Endothelial cell of umbilical vein (primary cell): ENCODE results near the gene LPP. TPM values are rescaled to one million over a fixed set of nuclear protein-coding genes. Genes with fewer than 3 reads are reported as not detected.

Experiments
- BruUV-seq: library from RNA; stranded (reverse); fragments of 400-500 nt; replicated peaks from 2 replicates; lab custom pipeline; 2021; lab: Mats Ljungman, UMichigan
- CTCF ChIA-PET: fragments of 300-600, 350-600 bp; sonication (Branson Sonifier 250); formaldehyde crosslinking; loops from one replicate; lab custom pipeline; 2021; ENCODE audit warnings: antibody characterized with exemption, inconsistent platforms; lab: Charles Lee
- POLR2A ChIA-PET: fragments of 300-600, 350-600 bp; sonication (Branson Sonifier 250); formaldehyde crosslinking; loops from one replicate; lab custom pipeline; 2021; ENCODE audit warnings: antibody characterized with exemption, inconsistent platforms; lab: Charles Lee
- DNase-seq: peaks from one replicate; pipeline ENCODE4 v3.0.0-alpha.2; 2011; ENCODE audit warnings: low read depth, low spot score
- FAIRE-seq: peaks from 2 replicates; lab custom pipeline; 2011; peaks lifted over from hg19 to GRCh38; lab: Jason Lieb, UNC
- H2AFZ ChIP-seq: 2 replicates; pipeline ENCODE4 v1.6.0; 2012; ENCODE audit warnings: low read depth, low read length, control low read depth, inconsistent platforms
- H3K27ac ChIP-seq: 2 replicates; pipeline ENCODE4 v1.5.1; 2011; ENCODE audit warnings: low read depth, mild to moderate bottlenecking, control low read depth, low read length, moderate library complexity; ENCODE audit not compliant: insufficient read depth
- H3K27me3 ChIP-seq, 2 experiments: 2 replicates each; pipeline versions ENCODE4 v1.6.0 to v1.6.1; 2011; ENCODE audit warnings: low read length in 2 of 2, mixed read lengths in 1 of 2; ENCODE audit not compliant: control insufficient read depth in 2 of 2, insufficient read depth in 2 of 2
- H3K36me3 ChIP-seq, 2 experiments: 2 replicates in 1 of 2; 3 replicates in 1 of 2; pipeline ENCODE4 v1.5.1; 2011; ENCODE audit warnings: low read length in 2 of 2, mild to moderate bottlenecking in 1 of 2, moderate library complexity in 1 of 2; ENCODE audit not compliant: control insufficient read depth in 2 of 2, insufficient read depth in 2 of 2; ENCODE audit errors: extremely low read depth in 1 of 2
- H3K4me1 ChIP-seq: 3 replicates; pipeline ENCODE4 v1.5.1; 2011; ENCODE audit warnings: mild to moderate bottlenecking, low read length; ENCODE audit not compliant: control insufficient read depth, insufficient read depth; ENCODE audit errors: extremely low read depth
- H3K4me2 ChIP-seq: 2 replicates; pipeline ENCODE4 v1.6.1; 2011; ENCODE audit warnings: low read length, control low read depth, mixed read lengths; ENCODE audit not compliant: insufficient read depth
- H3K4me3 ChIP-seq, 3 experiments: fragments of 200-600 bp in 1 of 3; sonication (generic), shearing (Covaris generic) in 1 of 3; replicated peaks in 1 of 3; 2 replicates each; pipeline ENCODE4 v1.5.1; 2011 to 2016; ENCODE audit warnings: control low read depth in 3 of 3, low read length in 3 of 3, mild to moderate bottlenecking in 2 of 3, inconsistent platforms in 1 of 3, low read depth in 1 of 3, moderate library complexity in 1 of 3; ENCODE audit not compliant: insufficient read depth in 1 of 3
- H3K79me2 ChIP-seq: 2 replicates; pipeline ENCODE4 v1.6.0; 2012; ENCODE audit warnings: low read length, inconsistent platforms; ENCODE audit not compliant: control insufficient read depth, insufficient read depth
- H3K9ac ChIP-seq: replicated peaks from 2 replicates; pipeline ENCODE3; 2011; ENCODE audit warnings: low read length, control low read depth; ENCODE audit not compliant: insufficient read depth; ENCODE audit errors: extremely low read depth
- H3K9me1 ChIP-seq: replicated peaks from 3 replicates; pipeline ENCODE4 v1.6.0; 2011; ENCODE audit warnings: mild to moderate bottlenecking, low read length; ENCODE audit not compliant: control insufficient read depth, insufficient read depth; ENCODE audit errors: extremely low read depth
- H3K9me3 ChIP-seq: replicated peaks from 2 replicates; pipeline ENCODE4 v1.5.1; 2012; ENCODE audit warnings: low read length, inconsistent platforms; ENCODE audit not compliant: control insufficient read depth, insufficient read depth
- H4K20me1 ChIP-seq: replicated peaks from 2 replicates; pipeline ENCODE3; 2011; ENCODE audit warnings: mild to moderate bottlenecking, low read length; ENCODE audit not compliant: control insufficient read depth, insufficient read depth; ENCODE audit errors: extremely low read depth
- EZH2 ChIP-seq: IDR thresholded peaks from 2 replicates; pipeline ENCODE4 v1.6.1; 2012; ENCODE audit warnings: borderline replicate concordance, low read depth, mild to moderate bottlenecking, moderate library complexity, low read length, inconsistent platforms; ENCODE audit not compliant: severe bottlenecking
- FOS ChIP-seq: IDR thresholded peaks from 2 replicates; pipeline ENCODE4 v1.6.1; 2011; ENCODE audit warnings: mild to moderate bottlenecking, low read length, moderate library complexity, borderline replicate concordance; ENCODE audit not compliant: insufficient read depth
- GATA2 ChIP-seq: IDR thresholded peaks from 2 replicates; pipeline ENCODE4 v1.7.0; 2011; ENCODE audit warnings: low read depth, mild to moderate bottlenecking, moderate library complexity, mixed read lengths, low read length; ENCODE audit not compliant: insufficient read length, insufficient read depth
- JUN ChIP-seq: IDR thresholded peaks from 2 replicates; pipeline ENCODE4 v1.6.1; 2011; ENCODE audit warnings: borderline replicate concordance, low read depth; ENCODE audit not compliant: insufficient read length, insufficient read depth
- MAX ChIP-seq: IDR thresholded peaks from 2 replicates; pipeline ENCODE4 v1.6.1; 2011; ENCODE audit not compliant: insufficient read depth, insufficient read length
- MYC ChIP-seq: IDR thresholded peaks from one replicate; pipeline ENCODE4 v1.6.1; 2011; ENCODE audit warnings: mild to moderate bottlenecking, low read depth, low read length
- POLR2A ChIP-seq: IDR thresholded peaks from 2 replicates; pipeline ENCODE4 v1.6.1; 2012; ENCODE audit warnings: low read depth, mild to moderate bottlenecking, control low read depth, low read length
- POLR2AphosphoS5 ChIP-seq: IDR thresholded peaks from 2 replicates; pipeline ENCODE4 v1.6.1; 2012; ENCODE audit warnings: low read depth, mild to moderate bottlenecking, control low read depth, low read length, moderate library complexity; ENCODE audit not compliant: insufficient read depth
- dilution Hi-C: fragments of 300-500 bp; cut with MboI; formaldehyde crosslinking; loops from one replicate; pipeline ENCODE4 v1.15.0; 2019; ENCODE audit warnings: low sequenced_read_pairs; ENCODE audit not compliant: extremely low pct_ligation_motif_present
- intact Hi-C: fragments of 100-400 bp; cut with micrococcal nuclease; formaldehyde crosslinking; loops from one replicate; pipeline ENCODE4 v1.10.0; 2022
- polyA plus RNA-seq, 4 experiments: library from polyadenylated mRNA; depleted of rRNA in 3 of 4; stranded (reverse) in 3 of 4; unstranded in 1 of 4; fragments of >200 nt; gene quantifications; 2 replicates each; pipeline versions ENCODE4 v1.2.1 to v1.2.3, GENCODE V29; 2011 to 2012; ENCODE audit warnings: missing spikeins in 1 of 4
- total RNA-seq: library from RNA; stranded (reverse); gene quantifications from 2 replicates; pipeline ENCODE4 v1.2.3, GENCODE V29; 2021
- TF ChIP-seq, protein P1 (sequence below), 2 donors: IDR thresholded peaks; 1 replicate in 1 of 2; 2 replicates in 1 of 2; pipeline ENCODE4 v1.5.1; 2011; ENCODE audit warnings: low read length in 2 of 2, mild to moderate bottlenecking in 2 of 2, moderate library complexity in 2 of 2, control low read depth in 1 of 2, inconsistent platforms in 1 of 2, low read depth in 1 of 2; ENCODE audit not compliant: insufficient read depth in 1 of 2; ENCODE audit errors: extremely low read depth in 1 of 2

Gene LPP
- total and polyA plus RNA-seq, 2 donors (not counting 3 experiments of a cell fraction or from before 2014, with no cell fraction given): 16.9 to 153 TPM

DNA sequence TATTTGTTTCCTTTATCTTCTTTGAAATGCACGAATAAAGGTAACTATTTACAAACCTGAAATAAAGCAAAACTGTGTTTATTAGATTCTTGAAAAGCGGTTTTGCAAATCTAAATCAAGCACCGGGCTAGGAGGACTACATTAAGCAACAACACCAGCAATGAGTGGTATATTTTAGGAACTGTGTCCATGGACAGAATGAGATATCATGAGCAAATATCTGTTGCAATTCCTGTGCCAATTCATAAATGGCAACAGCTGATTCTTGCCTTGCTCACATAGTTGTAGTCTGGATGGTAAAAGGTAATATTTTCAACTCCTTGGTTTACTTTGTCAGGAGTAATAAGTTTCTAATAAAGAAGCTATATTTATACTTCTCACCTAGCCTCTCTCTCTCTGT lies 403.3 kb downstream of the LPP start:
- no peak overlapping the region for H3K27ac ChIP-seq
- no peaks in the 10 kb centered on the region for H3K27me3 ChIP-seq
- H3K4me3 ChIP-seq: no peak overlapping the region
- no TSS peak for BruUV-seq
- peaks cover 22% of the 10 kb centered on the region for H3K4me1 ChIP-seq
- no peak overlapping the region for H3K4me2 ChIP-seq
- H3K36me3 ChIP-seq: no peaks in the 10 kb centered on the region
- CTCF ChIA-PET: interaction anchor here (1.0 kb wide), 1 partner anchor 17 kb away, joined by 3 read pairs; no protein-coding TSS in a partner anchor
- DNase-seq (no peak), FAIRE-seq (no peak)
- H3K9me3 ChIP-seq: no peaks in the 10 kb centered on the region
- no peak overlapping the region for H2AFZ ChIP-seq
- intact Hi-C loops (loop anchor here (5.0 kb wide), 1 partner anchor 190 kb away; no protein-coding TSS in a partner anchor), dilution Hi-C loops (no loop called here)
- no peaks in the 10 kb centered on the region for H3K9me1 ChIP-seq
- no peak overlapping the region for H3K9ac ChIP-seq
- TF ChIP-seq, protein P1, sequence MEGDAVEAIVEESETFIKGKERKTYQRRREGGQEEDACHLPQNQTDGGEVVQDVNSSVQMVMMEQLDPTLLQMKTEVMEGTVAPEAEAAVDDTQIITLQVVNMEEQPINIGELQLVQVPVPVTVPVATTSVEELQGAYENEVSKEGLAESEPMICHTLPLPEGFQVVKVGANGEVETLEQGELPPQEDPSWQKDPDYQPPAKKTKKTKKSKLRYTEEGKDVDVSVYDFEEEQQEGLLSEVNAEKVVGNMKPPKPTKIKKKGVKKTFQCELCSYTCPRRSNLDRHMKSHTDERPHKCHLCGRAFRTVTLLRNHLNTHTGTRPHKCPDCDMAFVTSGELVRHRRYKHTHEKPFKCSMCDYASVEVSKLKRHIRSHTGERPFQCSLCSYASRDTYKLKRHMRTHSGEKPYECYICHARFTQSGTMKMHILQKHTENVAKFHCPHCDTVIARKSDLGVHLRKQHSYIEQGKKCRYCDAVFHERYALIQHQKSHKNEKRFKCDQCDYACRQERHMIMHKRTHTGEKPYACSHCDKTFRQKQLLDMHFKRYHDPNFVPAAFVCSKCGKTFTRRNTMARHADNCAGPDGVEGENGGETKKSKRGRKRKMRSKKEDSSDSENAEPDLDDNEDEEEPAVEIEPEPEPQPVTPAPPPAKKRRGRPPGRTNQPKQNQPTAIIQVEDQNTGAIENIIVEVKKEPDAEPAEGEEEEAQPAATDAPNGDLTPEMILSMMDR (IDR thresholded peaks at IDR 0.05; ENCODE audit: extremely low read depth in 1 of 2, insufficient read depth in 1 of 2, low read depth in 1 of 2, low read length in 2 of 2): no peak
- TF ChIP-seq FOS (no peak), GATA2 (no peak), JUN (no peak), MAX (no peak), POLR2AphosphoS5 (no peak), POLR2A (no peak), MYC (no peak), EZH2 (no peak)
- POLR2A ChIA-PET: no interaction called here
- H4K20me1 ChIP-seq: no peaks in the 10 kb centered on the region
- no peaks in the 10 kb centered on the region for H3K79me2 ChIP-seq
